Measurements from ENCODE around the gene ASNSD1. TPM values are rescaled to one million over a fixed set of nuclear protein-coding genes. Genes with fewer than 3 reads are reported as not detected.

ASNSD1 gene
- total and polyA plus RNA-seq, 2 of the 8 experiments (the other 6 are each of a cell fraction or from before 2014, with no cell fraction given) = 14.1 to 44.8 TPM

DNA sequence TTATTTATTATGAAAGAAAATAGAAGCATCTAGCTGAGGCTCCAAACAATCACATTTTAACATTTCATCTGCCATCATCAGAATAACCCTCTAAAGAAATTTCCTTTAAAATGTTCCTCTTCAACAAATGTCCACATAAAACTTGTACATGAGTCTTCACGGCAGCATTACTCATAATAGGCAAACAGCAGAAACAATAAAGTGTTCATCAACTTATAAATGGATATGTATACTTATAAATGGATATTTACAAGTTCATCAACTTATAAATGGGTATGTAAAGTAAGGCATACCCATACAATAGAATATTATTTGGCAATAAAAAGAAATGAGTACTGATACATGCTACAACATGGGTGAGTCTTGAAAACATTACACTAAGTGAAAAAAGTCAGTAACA is 33.5 kb upstream of the ASNSD1 start (continued):
- TF ChIP-seq KDM4A (IDR thresholded peaks at IDR 0.05; ENCODE audit: low read depth, low read length, severe bottlenecking) = no peak
- no peak for TF ChIP-seq SUZ12 (IDR thresholded peaks at IDR 0.05; ENCODE audit: low read length)
